ENCODE results near the gene CPLX3. TPM values are rescaled to one million over a fixed set of nuclear protein-coding genes. Genes with fewer than 3 reads are reported as not detected.

CPLX3 gene
- total RNA-seq, 1 experiment from 2014 or later: not detected

- no CpG with 5 or more reads among the region's 72 CpGs for WGBS (ENCODE audit: extremely low coverage, insufficient read length, low lambda C conversion rate)
- peaks cover 0 to 5% (median 4%) of the 10 kb centered on the region in 3 experiments; a peak in 3 of 7 replicates for H3K36me3 Mint-ChIP-seq (ENCODE audit: insufficient read depth in 1 of 3, low read depth in 3 of 3)
- peaks cover 1% of the 10 kb centered on the region; the same call in 1 of the 2 replicates for H3K4me1 ChIP-seq (ENCODE audit: insufficient read depth, low read length)
- H3K27me3 ChIP-seq (ENCODE audit: insufficient read depth, low read length): peaks cover 4% of the 10 kb centered on the region; the same call in 1 of the 2 replicates
- H4K5ac ChIP-seq (ENCODE audit: insufficient read length, low read depth, low read length): no peak overlapping the region
- no peak overlapping the region for H2BK12ac ChIP-seq (ENCODE audit: insufficient read length, low read depth, low read length)
- H3K18ac ChIP-seq (ENCODE audit: insufficient read length, low read depth, low read length): no peak overlapping the region
- peaks cover 29 to 48% of the 10 kb centered on the region in 2 experiments for H3K4me1 Mint-ChIP-seq
- H2AK5ac ChIP-seq (ENCODE audit: insufficient read length, low read length): no peak overlapping the region
- TF ChIP-seq CTCF (conservative IDR thresholded peaks at IDR 0.05): no peak
- no peaks in the 10 kb centered on the region for H3K9me3 Mint-ChIP-seq
- H2BK15ac ChIP-seq (ENCODE audit: low read depth, low read length): no peak overlapping the region
- no peak overlapping the region for H2BK5ac ChIP-seq (ENCODE audit: insufficient read length, low read length)
- H3T11ph ChIP-seq (ENCODE audit: low read length): no peak overlapping the region
- H3K56ac ChIP-seq (ENCODE audit: insufficient read length, low read depth, low read length): no peak overlapping the region
- H3K27ac ChIP-seq (ENCODE audit: insufficient read length, low read depth, low read length): no peak overlapping the region
- peak overlapping the region; percentile 42; the same call in 1 of the 2 replicates for H3K14ac ChIP-seq (ENCODE audit: insufficient read depth, low read length)
- H3K79me2 ChIP-seq (ENCODE audit: insufficient read depth, low read length): no peaks in the 10 kb centered on the region
- DNase-seq: no peak
- no peaks in the 10 kb centered on the region for H3K9me3 ChIP-seq (ENCODE audit: control insufficient read depth, low read depth, low read length)
- H3K4me2 ChIP-seq (ENCODE audit: insufficient read depth, insufficient read length, low read length): peak overlapping the region; percentile 92
- no peak overlapping the region for H4K91ac ChIP-seq (ENCODE audit: insufficient read length, low read depth, low read length)
- H4K20me1 ChIP-seq (ENCODE audit: control insufficient read depth, insufficient read depth, insufficient read length): no peaks in the 10 kb centered on the region
- H3K79me1 ChIP-seq (ENCODE audit: insufficient read depth, low read depth, low read length, poor library complexity, severe bottlenecking): no peaks in the 10 kb centered on the region
- H2BK20ac ChIP-seq (ENCODE audit: low read depth, low read length, poor library complexity, severe bottlenecking): no peak overlapping the region
- H3K4me3 Mint-ChIP-seq: peak overlapping the region; percentile 81 to 87
- no peak overlapping the region for H2AFZ ChIP-seq (ENCODE audit: low read length)
- H3K27ac Mint-ChIP-seq: no peak overlapping the region
- H3K9ac ChIP-seq (ENCODE audit: extremely low read depth, insufficient read length, low read length): peak overlapping the region; percentile 31
- H3K23me2 ChIP-seq (ENCODE audit: insufficient read length, low read depth, low read length, poor library complexity, severe bottlenecking): peaks cover 11% of the 10 kb centered on the region
- no peak overlapping the region for H3K23ac ChIP-seq (ENCODE audit: insufficient read length, low read depth, low read length)
- H3K4ac ChIP-seq (ENCODE audit: low read depth, low read length): no peak overlapping the region
- peaks cover 30% of the 10 kb centered on the region for H3K27me3 Mint-ChIP-seq (ENCODE audit: low read depth)
- H2BK120ac ChIP-seq (ENCODE audit: low read depth, low read length, poor library complexity, severe bottlenecking): no peak overlapping the region
- no peak overlapping the region for H4K8ac ChIP-seq (replicated peaks; ENCODE audit: insufficient read length, low read depth, low read length)
Measured at GRCh38 chr15:74782259-74783071, 44.0 kb upstream of the CPLX3 start.

Data from H9 (cell line).